SU-DHL-6 (cell line): ENCODE results near the gene MRAP2.

Experiments used
- H2AFZ ChIP-seq: fragments of 200-600 bp; sonication (generic); 2 replicates; pipeline ENCODE4 v1.6.1; 2014; ENCODE audit warnings: low read depth, mild to moderate bottlenecking, moderate library complexity, mixed read lengths, antibody characterized with exemption, low read length; ENCODE audit not compliant: severe bottlenecking
- H3F3A ChIP-seq: fragments of 200-600 bp; shearing (Covaris generic); 2 replicates; pipeline ENCODE4 v1.6.0; 2016; ENCODE audit warnings: antibody characterized with exemption, mild to moderate bottlenecking; ENCODE audit not compliant: insufficient read depth
- H3K27ac ChIP-seq: fragments of 200-600 bp; sonication (generic); 2 replicates; pipeline ENCODE4 v1.5.1; 2016; ENCODE audit warnings: low read depth, mild to moderate bottlenecking, low read length, moderate library complexity, mixed read lengths
- H3K27me3 ChIP-seq: fragments of 200-600 bp; sonication (generic), shearing (Covaris generic); 2 replicates; pipeline ENCODE4 v1.6.0; 2014; ENCODE audit warnings: mild to moderate bottlenecking, low read length
- H3K36me3 ChIP-seq: fragments of 200-600 bp; sonication (generic); 2 replicates; pipeline ENCODE4 v1.6.1; 2014; ENCODE audit warnings: mild to moderate bottlenecking, low read length, mixed read lengths
- H3K4me2 ChIP-seq: fragments of 300-600, 200-600 bp; shearing (Covaris generic), sonication (generic); 2 replicates; pipeline ENCODE4 v1.6.0; 2014; ENCODE audit warnings: low read length, low read depth, mild to moderate bottlenecking; ENCODE audit not compliant: poor library complexity, severe bottlenecking
- H3K4me3 ChIP-seq: fragments of 200-600 bp; sonication (generic); 2 replicates; pipeline ENCODE4 v1.5.1; 2014; ENCODE audit warnings: antibody characterized with exemption, low read length, mild to moderate bottlenecking, mixed read lengths; ENCODE audit not compliant: insufficient read depth, poor library complexity, severe bottlenecking
- H3K79me2 ChIP-seq: fragments of 200-600 bp; sonication (generic); 2 replicates; pipeline ENCODE4 v1.6.1; 2014; ENCODE audit warnings: mild to moderate bottlenecking, low read length, moderate library complexity; ENCODE audit not compliant: insufficient read depth
- H3K9ac ChIP-seq: fragments of 200-600 bp; sonication (generic); 2 replicates; pipeline ENCODE4 v1.7.0; 2014; ENCODE audit warnings: mild to moderate bottlenecking, low read length
- H3K9me2 ChIP-seq: fragments of 200-600 bp; sonication (generic); replicated peaks from 2 replicates; pipeline ENCODE4 v1.6.1; 2014; ENCODE audit warnings: low read length; ENCODE audit not compliant: insufficient read depth
- H3K9me3 ChIP-seq: fragments of 200-600 bp; sonication (generic); 2 replicates; pipeline ENCODE4 v1.6.1; 2014; ENCODE audit warnings: low read length, mixed read lengths; ENCODE audit not compliant: insufficient read depth
- H4K20me1 ChIP-seq: fragments of 200-600 bp; sonication (generic); 2 replicates; pipeline ENCODE4 v1.6.1; 2014; ENCODE audit warnings: low read depth, mild to moderate bottlenecking, antibody characterized with exemption, low read length, moderate library complexity, mixed read lengths
- CTCF ChIP-seq: fragments of 200-600 bp; sonication (generic); IDR thresholded peaks from one replicate; pipeline ENCODE4 v1.5.1; 2017; ENCODE audit warnings: antibody characterized with exemption, mild to moderate bottlenecking, low read length, moderate library complexity; ENCODE audit not compliant: insufficient read depth, poor library complexity, severe bottlenecking
- EZH2phosphoT487 ChIP-seq: fragments of 200-600 bp; sonication (generic), shearing (Covaris generic); conservative IDR thresholded peaks from 2 replicates; pipeline ENCODE4 v1.6.1; 2018; ENCODE audit warnings: mild to moderate bottlenecking, antibody characterized with exemption, low read length, moderate library complexity, mixed read lengths

The MRAP2 gene

DNA sequence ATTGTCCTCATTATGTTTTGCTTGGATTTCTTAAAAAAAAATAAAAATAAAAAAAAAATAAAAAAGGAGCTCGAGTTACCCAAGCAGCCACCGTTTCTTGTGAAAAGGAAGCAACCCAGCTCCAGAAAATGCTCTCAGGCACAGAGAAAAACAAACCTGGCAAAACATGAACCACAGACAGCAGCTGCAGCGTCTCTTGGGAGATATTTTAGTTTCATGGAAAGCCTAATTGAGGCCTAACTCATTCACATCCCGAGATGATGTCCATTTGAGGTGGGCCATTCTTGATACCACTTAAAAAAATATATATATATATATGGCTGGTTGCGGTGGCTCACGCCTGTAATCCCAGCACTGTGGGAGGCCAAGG, 13.7 kb upstream of the MRAP2 start:
- Histone ChIP-seq H3K9me3 (no peaks in the 10 kb centered on the region), H3K79me2 (no peaks in the 10 kb centered on the region), H3K4me2 (no peak overlapping the region), H3K36me3 (no peaks in the 10 kb centered on the region), H3K27me3 (no peaks in the 10 kb centered on the region), H3F3A (no peaks in the 10 kb centered on the region), H2AFZ (no peak overlapping the region), H3K9me2 (no peaks in the 10 kb centered on the region), H3K4me3 (no peak overlapping the region), H3K9ac (no peak overlapping the region), H4K20me1 (no peaks in the 10 kb centered on the region), H3K27ac (no peak overlapping the region)
- no peak for TF ChIP-seq EZH2phosphoT487

GRCh38 chr6:84021625-84022024, 11.9 kb upstream of the MRAP2 start:
- no peak overlapping the region for H3K4me2 ChIP-seq
- H4K20me1 ChIP-seq = no peaks in the 10 kb centered on the region
- H3K4me3 ChIP-seq = no peak overlapping the region
- TF ChIP-seq EZH2phosphoT487 = no peak
- no peak for TF ChIP-seq CTCF
- H3K36me3 ChIP-seq = no peaks in the 10 kb centered on the region
- H3K9ac ChIP-seq = no peak overlapping the region
- no peak overlapping the region for H3K27ac ChIP-seq
- H3K9me2 ChIP-seq = no peaks in the 10 kb centered on the region
- H3F3A ChIP-seq = no peaks in the 10 kb centered on the region
- H3K9me3 ChIP-seq = no peaks in the 10 kb centered on the region
- no peak overlapping the region for H2AFZ ChIP-seq
- H3K79me2 ChIP-seq = no peaks in the 10 kb centered on the region
- no peaks in the 10 kb centered on the region for H3K27me3 ChIP-seq

- TF ChIP-seq EZH2phosphoT487 (no peak), CTCF (no peak)
- Histone ChIP-seq H3K9me2 (no peaks in the 10 kb centered on the region), H3K4me2 (no peak overlapping the region), H3K27me3 (no peaks in the 10 kb centered on the region), H3F3A (no peaks in the 10 kb centered on the region), H3K27ac (no peak overlapping the region), H2AFZ (no peak overlapping the region), H3K79me2 (no peaks in the 10 kb centered on the region), H3K9me3 (no peaks in the 10 kb centered on the region), H3K4me3 (no peak overlapping the region), H3K9ac (no peak overlapping the region), H3K36me3 (no peaks in the 10 kb centered on the region), H4K20me1 (no peaks in the 10 kb centered on the region)
These were observed 6.8 kb upstream of the MRAP2 start for GRCh38 chr6:84026721-84027164.

DNA sequence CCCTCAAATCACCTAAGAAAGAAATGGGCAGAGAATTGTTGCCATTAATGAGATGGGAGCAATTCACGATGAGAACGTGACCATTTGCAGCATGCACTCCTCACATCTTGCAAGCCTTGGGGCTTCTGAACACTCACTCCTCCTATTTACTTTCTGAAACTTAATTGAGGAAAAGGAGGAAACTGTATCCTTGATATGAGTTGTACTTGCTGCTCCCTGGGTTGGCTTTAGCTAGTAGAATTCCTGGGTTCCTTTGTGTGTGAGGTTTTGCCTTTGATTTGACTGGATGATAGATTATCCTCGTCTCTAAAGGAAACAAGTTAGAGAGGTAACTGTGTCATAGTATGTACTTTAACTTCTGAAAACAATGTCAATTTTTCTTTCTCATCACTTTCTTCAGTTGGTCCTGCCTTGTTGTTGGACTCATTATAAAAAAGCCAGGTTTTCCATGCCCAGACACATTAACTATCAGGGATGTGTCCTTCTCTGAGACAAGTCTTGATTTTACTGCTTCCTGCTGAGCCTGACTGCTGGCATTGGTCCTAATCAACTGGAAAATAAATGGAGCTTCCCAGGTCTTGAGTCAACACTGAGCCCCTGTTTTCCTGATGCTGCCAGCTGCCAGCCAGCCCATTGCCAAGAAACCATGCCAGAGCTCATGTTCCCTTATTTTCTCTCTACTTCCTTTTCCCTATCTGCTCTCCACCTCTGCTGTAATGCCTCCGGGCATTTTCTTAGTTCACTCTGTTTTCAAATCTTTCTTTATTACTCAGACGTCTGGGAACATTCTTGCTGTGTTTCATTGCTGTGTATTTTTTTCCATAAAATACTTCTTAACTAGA, 6.0 kb upstream of the MRAP2 start:
- no peaks in the 10 kb centered on the region for H3K9me3 ChIP-seq
- no peaks in the 10 kb centered on the region for H3F3A ChIP-seq
- no peak overlapping the region for H2AFZ ChIP-seq
- TF ChIP-seq EZH2phosphoT487 = no peak
- no peak for TF ChIP-seq CTCF
- no peak overlapping the region for H3K9ac ChIP-seq
- no peaks in the 10 kb centered on the region for H3K79me2 ChIP-seq
- no peaks in the 10 kb centered on the region for H4K20me1 ChIP-seq
- H3K4me2 ChIP-seq = no peak overlapping the region
- H3K9me2 ChIP-seq = no peaks in the 10 kb centered on the region
- H3K27ac ChIP-seq = no peak overlapping the region
- H3K4me3 ChIP-seq = no peak overlapping the region
- H3K36me3 ChIP-seq = no peaks in the 10 kb centered on the region
- H3K27me3 ChIP-seq = no peaks in the 10 kb centered on the region
